ENCODE results near the gene CLEC16A. TPM values are rescaled to one million over a fixed set of nuclear protein-coding genes. Genes with fewer than 3 reads are reported as not detected.

CLEC16A gene
- total and polyA plus RNA-seq, 2 donors (not counting 1 experiment from before 2014, with no cell fraction given): 21.9 to 79.5 TPM

GRCh38 chr16:11135464-11135973 is 191.2 kb downstream of the CLEC16A start:
- Mint-ChIP-seq H3K27me3 (no peaks in the 10 kb centered on the region), H3K4me3 (no peak overlapping the region), H3K9me3 (ENCODE audit: insufficient read depth) (no peaks in the 10 kb centered on the region), H3K27ac (no peak overlapping the region), H3K4me1 (peaks cover 16% of the 10 kb centered on the region)
- CTCF ChIA-PET: no interaction called here
- POLR2A ChIA-PET: no interaction called here
- Histone ChIP-seq H2AFZ (ENCODE audit: insufficient read depth, low read depth, low read length, poor library complexity, severe bottlenecking) (no peak overlapping the region), H3K4me1 (ENCODE audit: control insufficient read depth in 2 of 2, insufficient read depth in 2 of 2, low read length in 2 of 2) (no peaks in the 10 kb centered on the region), H3K36me3 (replicated peaks in 1 of 2; ENCODE audit: control extremely low read depth in 1 of 2, control insufficient read depth in 1 of 2, extremely low read depth in 1 of 2, insufficient read depth in 2 of 2, low read length in 1 of 2) (peaks cover 0 to 50% of the 10 kb centered on the region in 2 experiments), H4K20me1 (ENCODE audit: control insufficient read depth, insufficient read depth, low read length, poor library complexity, severe bottlenecking) (peaks cover 10% of the 10 kb centered on the region), H3K9me3 (ENCODE audit: control extremely low read depth in 1 of 3, control insufficient read depth in 2 of 3, insufficient read depth in 1 of 3, low read length in 2 of 3) (peaks cover 0 to 4% (median 0%) of the 10 kb centered on the region in 3 donors), H3K4me3 (ENCODE audit: control extremely low read depth in 1 of 5, extremely low read depth in 1 of 5, insufficient read depth in 1 of 5, low read depth in 2 of 5, low read length in 4 of 5) (no peak overlapping the region), H3K79me2 (ENCODE audit: control insufficient read depth, insufficient read depth, low read length) (no peaks in the 10 kb centered on the region), H3K9ac (ENCODE audit: low read length) (no peak overlapping the region), H3K27ac (ENCODE audit: low read length in 2 of 2) (no peak overlapping the region), H3K27me3 (replicated peaks in 1 of 4; ENCODE audit: control extremely low read depth in 1 of 4, control insufficient read depth in 3 of 4, insufficient read depth in 4 of 4, low read length in 3 of 4) (no peaks in the 10 kb centered on the region), H3K4me2 (replicated peaks; ENCODE audit: low read depth, low read length, poor library complexity, severe bottlenecking) (no peak overlapping the region)
- WGBS (ENCODE audit: insufficient coverage): 99% methylated on average over 9 of the region's 11 CpGs
- DNase-seq: no peak
- no peak for ATAC-seq (ENCODE audit: low read depth)
- TF ChIP-seq CTCF (IDR thresholded peaks at IDR 0.05) (no peak), EZH2 (IDR thresholded peaks at IDR 0.05; ENCODE audit: borderline replicate concordance, insufficient read depth, low read depth, low read length, poor library complexity, severe bottlenecking) (no peak)
- intact Hi-C loops (cut with micrococcal nuclease): no loop called here

- Histone ChIP-seq H3K9me3 (ENCODE audit: control extremely low read depth in 1 of 3, control insufficient read depth in 2 of 3, insufficient read depth in 1 of 3, low read length in 2 of 3) (peaks cover 0 to 4% (median 0%) of the 10 kb centered on the region in 3 donors), H3K27me3 (replicated peaks in 1 of 4; ENCODE audit: control extremely low read depth in 1 of 4, control insufficient read depth in 3 of 4, insufficient read depth in 4 of 4, low read length in 3 of 4) (no peaks in the 10 kb centered on the region), H3K79me2 (ENCODE audit: control insufficient read depth, insufficient read depth, low read length) (peaks cover 2% of the 10 kb centered on the region), H3K4me1 (ENCODE audit: control insufficient read depth in 2 of 2, insufficient read depth in 2 of 2, low read length in 2 of 2) (no peaks in the 10 kb centered on the region), H3K9ac (ENCODE audit: low read length) (no peak overlapping the region), H3K4me3 (ENCODE audit: control extremely low read depth in 1 of 5, extremely low read depth in 1 of 5, insufficient read depth in 1 of 5, low read depth in 2 of 5, low read length in 4 of 5) (no peak overlapping the region), H3K36me3 (replicated peaks in 1 of 2; ENCODE audit: control extremely low read depth in 1 of 2, control insufficient read depth in 1 of 2, extremely low read depth in 1 of 2, insufficient read depth in 2 of 2, low read length in 1 of 2) (peaks cover 0 to 48% of the 10 kb centered on the region in 2 experiments), H4K20me1 (ENCODE audit: control insufficient read depth, insufficient read depth, low read length, poor library complexity, severe bottlenecking) (peaks cover 5% of the 10 kb centered on the region), H3K4me2 (replicated peaks; ENCODE audit: low read depth, low read length, poor library complexity, severe bottlenecking) (no peak overlapping the region), H2AFZ (ENCODE audit: insufficient read depth, low read depth, low read length, poor library complexity, severe bottlenecking) (no peak overlapping the region), H3K27ac (ENCODE audit: low read length in 2 of 2) (no peak overlapping the region)
- Mint-ChIP-seq H3K9me3 (ENCODE audit: insufficient read depth) (no peaks in the 10 kb centered on the region), H3K27ac (no peak overlapping the region), H3K4me3 (no peak overlapping the region), H3K4me1 (peaks cover 16% of the 10 kb centered on the region), H3K27me3 (no peaks in the 10 kb centered on the region)
- ChIA-PET CTCF (no interaction called here), POLR2A (no interaction called here)
- no peak for TF ChIP-seq EZH2 (IDR thresholded peaks at IDR 0.05; ENCODE audit: borderline replicate concordance, insufficient read depth, low read depth, low read length, poor library complexity, severe bottlenecking)
- no peak for TF ChIP-seq CTCF (IDR thresholded peaks at IDR 0.05)
- ATAC-seq (ENCODE audit: low read depth) (no peak), DNase-seq (no peak)
- WGBS (ENCODE audit: insufficient coverage): 88% methylated on average over 7 of the region's 7 CpGs
- intact Hi-C loops (cut with micrococcal nuclease): no loop called here
Measured at GRCh38 chr16:11136600-11136999, 192.2 kb downstream of the CLEC16A start.
